Measurements from ENCODE around the gene JMJD8.

DNA sequence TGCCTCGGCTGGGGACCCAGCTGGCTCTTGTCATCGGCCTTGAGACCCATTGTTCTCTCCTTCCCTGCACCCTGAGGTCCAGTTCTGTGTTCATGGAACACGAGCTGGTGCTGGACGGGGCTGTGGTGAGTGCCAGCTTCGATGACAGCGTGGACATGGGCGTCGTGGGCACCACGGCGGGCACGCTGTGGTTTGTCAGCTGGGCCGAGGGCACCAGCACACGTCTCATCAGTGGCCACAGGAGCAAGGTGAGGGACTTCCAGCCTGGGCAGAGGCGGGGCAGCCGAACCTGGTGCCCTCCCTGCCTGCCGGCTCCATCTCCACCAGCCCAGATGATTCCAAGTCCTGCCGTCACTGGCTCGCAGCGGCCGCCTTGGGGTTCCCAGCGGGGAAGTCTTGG lies 21.5 kb downstream of the JMJD8 start:
- TF ChIP-seq CTCF (IDR thresholded peaks at IDR 0.05; ENCODE audit: low read length) (no peak), EZH2 (optimal IDR thresholded peaks at IDR 0.05; ENCODE audit: low read depth, low read length) (no peak), EZH2phosphoT487 (IDR thresholded peaks at IDR 0.05; ENCODE audit: low read length) (no peak)

All from MM.1S (cell line).